Activated CD4-positive, CD25-positive, alpha-beta regulatory T cell treated with anti-CD3 and anti-CD28 coated beads, Interleukin-2, amount 50 U/mL, for 16 hours (primary cell): ENCODE results near the gene SAMD4A.
"Not testable (repeated sequence)": the region's sequence is repeated elsewhere in the genome, so short reads cannot be mapped to it uniquely, and the experiment has no call there.

ENCODE experiments used
- DNase-seq: peaks from one replicate; pipeline ENCODE4 v3.0.0-alpha.2; 2020; ENCODE audit warnings: low read depth, low spot score

The SAMD4A gene

DNA sequence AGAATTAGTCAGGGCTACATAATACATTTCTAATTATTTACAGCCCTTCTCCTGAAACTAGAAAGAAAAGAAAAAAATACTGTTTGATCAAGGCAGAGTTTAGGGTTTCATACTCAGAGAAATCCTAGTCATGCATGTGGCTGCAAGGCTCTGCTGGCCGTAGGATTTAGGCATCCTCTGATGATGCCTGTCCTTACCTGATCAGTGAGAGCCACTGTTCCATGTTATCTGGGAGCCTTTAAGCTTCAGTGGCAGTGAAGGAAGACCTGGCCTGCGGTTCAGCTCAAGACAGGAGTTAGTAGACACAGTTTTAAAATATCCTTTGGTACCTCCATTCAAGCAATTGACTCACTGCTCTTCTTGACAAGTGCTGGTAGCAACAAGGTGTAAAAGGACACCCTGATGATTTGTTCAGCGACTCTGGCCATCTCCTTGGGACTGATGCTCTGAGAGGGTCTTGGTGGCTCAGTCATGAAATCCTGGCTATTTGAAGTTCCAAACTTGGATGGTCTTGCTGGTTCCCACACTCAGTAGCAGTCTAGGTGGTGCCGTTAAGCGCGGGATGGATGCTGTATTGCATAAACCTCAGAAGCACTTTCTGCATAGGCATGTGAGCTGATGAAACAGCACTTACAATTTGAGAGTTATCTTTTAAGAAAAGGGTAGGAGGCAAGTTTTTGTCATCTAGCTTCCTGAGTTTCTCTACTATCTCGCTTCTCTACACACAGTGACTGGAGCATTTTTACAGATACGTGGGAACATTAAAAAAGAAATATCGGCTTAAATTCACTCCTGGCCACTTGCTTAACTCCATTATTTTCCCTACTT is 162.0 kb downstream of the SAMD4A start:
- no peak for DNase-seq

- DNase-seq = no peak
Observed at GRCh38 chr14:54730156-54730961, 163.4 kb downstream of the SAMD4A start.

GRCh38 chr14:54734966-54735365 is 168.0 kb downstream of the SAMD4A start:
- no peak for DNase-seq

GRCh38 chr14:54735424-54735823 is 168.5 kb downstream of the SAMD4A start:
- DNase-seq = no peak

- DNase-seq = no peak
Observed at GRCh38 chr14:54737132-54737711, 170.3 kb downstream of the SAMD4A start.

GRCh38 chr14:54738009-54738408 is 171.1 kb downstream of the SAMD4A start:
- no peak for DNase-seq

DNA sequence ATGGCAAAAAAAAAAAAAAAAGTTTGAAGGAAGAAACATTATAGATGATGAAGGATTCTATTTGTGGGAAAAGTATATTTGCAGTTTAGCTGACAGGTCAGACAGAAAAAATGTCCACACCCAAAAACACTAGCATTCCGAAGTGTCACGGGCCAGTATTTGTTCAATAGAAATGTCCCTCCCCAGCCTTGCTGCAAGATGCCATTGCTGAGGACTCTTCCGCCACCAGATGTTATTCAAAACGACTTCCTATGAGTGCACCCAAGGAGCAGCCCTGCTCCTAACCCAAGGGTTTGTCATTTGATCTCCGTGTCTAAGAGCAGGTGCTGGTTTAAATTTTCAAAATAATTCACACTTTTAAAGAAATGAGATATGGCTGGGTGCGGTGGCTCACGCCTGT is 172.6 kb downstream of the SAMD4A start:
- no peak for DNase-seq

- no peak for DNase-seq
Observed at GRCh38 chr14:54742492-54743350, 175.8 kb downstream of the SAMD4A start.

GRCh38 chr14:54743382-54743781 is 176.5 kb downstream of the SAMD4A start:
- DNase-seq = no peak

DNA sequence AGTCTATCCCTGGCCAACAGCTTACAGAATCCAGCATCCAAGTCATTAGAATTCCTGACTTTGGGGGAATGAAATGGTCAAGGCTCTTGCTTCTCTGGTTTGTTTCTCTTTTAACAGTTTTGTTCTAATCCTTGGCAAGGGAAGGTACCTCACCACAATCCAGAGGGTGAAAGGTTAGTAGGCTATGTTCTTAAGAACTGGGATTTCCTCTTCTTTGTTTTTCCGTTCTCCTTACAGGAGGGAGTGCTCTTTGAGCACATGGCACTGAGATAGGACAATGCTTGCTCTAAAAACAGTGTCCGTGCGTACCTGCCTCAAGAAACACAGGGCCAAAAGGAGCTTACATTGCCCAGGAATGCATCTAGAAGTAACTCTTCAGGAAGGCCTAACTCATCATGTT is 179.1 kb downstream of the SAMD4A start:
- DNase-seq = no peak

GRCh38 chr14:54747616-54748015 is 180.7 kb downstream of the SAMD4A start:
- no peak for DNase-seq

- no peak for DNase-seq
Observed at GRCh38 chr14:54749180-54749579, 182.3 kb downstream of the SAMD4A start.

GRCh38 chr14:54749727-54750126 is 182.8 kb downstream of the SAMD4A start:
- DNase-seq = no peak

- not testable (repeated sequence) for DNase-seq
Observed at GRCh38 chr14:54752611-54753010, 185.7 kb downstream of the SAMD4A start.

DNA sequence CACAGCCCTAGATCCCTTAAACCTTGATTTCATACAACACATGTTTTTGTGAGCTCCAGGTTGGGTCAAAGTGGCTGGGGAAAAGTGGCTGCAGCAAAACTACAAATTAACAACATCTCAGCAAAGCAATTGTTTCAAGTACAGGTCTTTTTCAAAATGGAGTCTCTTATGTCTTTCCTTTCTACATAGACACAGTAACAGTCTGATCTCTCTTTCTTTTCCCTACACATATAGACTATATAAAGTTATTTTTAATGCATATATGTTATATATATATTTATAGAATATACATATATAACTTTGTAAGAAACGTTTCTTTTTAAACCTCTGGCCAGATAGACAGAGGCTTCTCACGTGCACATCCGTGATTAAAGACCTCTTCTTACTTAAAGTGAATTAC is 186.5 kb downstream of the SAMD4A start:
- DNase-seq = not testable (repeated sequence)

DNA sequence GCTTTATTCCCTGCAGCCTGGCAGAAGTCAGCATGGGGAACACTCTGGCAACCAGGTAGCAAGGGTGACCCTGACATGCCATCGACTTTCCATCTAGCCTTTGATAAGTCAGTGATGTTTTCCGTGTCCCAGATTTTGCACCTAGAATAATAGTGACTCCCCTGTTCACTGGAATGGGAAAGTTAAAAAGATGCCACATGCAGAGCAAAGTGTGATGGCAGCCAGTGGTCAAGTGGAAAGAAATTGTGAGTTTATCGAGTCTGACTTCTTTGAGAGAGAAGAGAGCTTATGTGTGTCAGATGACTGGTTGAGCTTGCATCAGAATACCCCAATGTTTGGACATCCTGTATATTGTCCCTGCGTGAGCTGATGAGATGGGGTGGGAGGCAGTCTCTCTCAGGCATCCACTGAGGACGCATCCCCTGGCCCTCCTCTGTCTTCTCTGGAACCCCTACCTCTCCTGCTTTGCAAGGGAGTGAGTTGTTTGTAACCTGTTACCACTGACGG is 187.2 kb downstream of the SAMD4A start:
- DNase-seq = no peak

- no peak for DNase-seq
Observed at GRCh38 chr14:54754623-54755386, 187.9 kb downstream of the SAMD4A start.

- DNase-seq = no peak
Observed at GRCh38 chr14:54756656-54757392, 189.9 kb downstream of the SAMD4A start.

- DNase-seq = no peak
Observed at GRCh38 chr14:54758041-54758440, 191.1 kb downstream of the SAMD4A start.
